AG04450 (cell line): Measurements from ENCODE around the gene MGLL. TPM values are rescaled to one million over a fixed set of nuclear protein-coding genes. Genes with fewer than 3 reads are reported as not detected.

ENCODE experiments used
- CTCF ChIA-PET: fragments of 300-600, 350-600 bp; formaldehyde crosslinking; extraction: SDS; loops from one replicate; lab custom pipeline; 2022; ENCODE audit warnings: antibody characterized with exemption, inconsistent platforms; lab: Charles Lee
- POLR2A ChIA-PET: fragments of 350-600 bp; formaldehyde crosslinking; extraction: SDS; loops from one replicate; lab custom pipeline; 2021; ENCODE audit warnings: antibody characterized with exemption, inconsistent platforms; lab: Yijun Ruan, JAX
- DNase-seq: peaks from one replicate; pipeline ENCODE4 v3.0.0-alpha.2; 2011; ENCODE audit warnings: low read depth, low spot score
- H3K27ac ChIP-seq: one replicate; pipeline ENCODE4 v1.5.1; 2012; ENCODE audit warnings: low read depth, low read length, control low read depth
- H3K27me3 ChIP-seq: one replicate; pipeline ENCODE4 v1.6.0; 2012; ENCODE audit warnings: low read length; ENCODE audit not compliant: control insufficient read depth, insufficient read depth
- H3K4me3 ChIP-seq: 2 replicates; pipeline ENCODE4 v1.5.1; 2011; ENCODE audit warnings: mild to moderate bottlenecking, low read depth, low read length, control low read depth
- H3K9me3 ChIP-seq: 2 replicates; pipeline ENCODE4 v1.5.1; 2012; ENCODE audit warnings: low read length; ENCODE audit not compliant: control insufficient read depth, insufficient read depth
- polyA plus RNA-seq: library from polyadenylated mRNA; depleted of rRNA; stranded (reverse); fragments of >200 nt; gene quantifications from 2 replicates; pipeline ENCODE4 v1.2.3, GENCODE V29; 2011
- TF ChIP-seq, protein P1 (sequence below): IDR thresholded peaks from 2 replicates; pipeline ENCODE4 v1.5.1; 2011; ENCODE audit warnings: low read depth, low read length, control low read depth, inconsistent platforms

The MGLL gene
- polyA plus RNA-seq, 1 experiment: 49.1 TPM

DNA sequence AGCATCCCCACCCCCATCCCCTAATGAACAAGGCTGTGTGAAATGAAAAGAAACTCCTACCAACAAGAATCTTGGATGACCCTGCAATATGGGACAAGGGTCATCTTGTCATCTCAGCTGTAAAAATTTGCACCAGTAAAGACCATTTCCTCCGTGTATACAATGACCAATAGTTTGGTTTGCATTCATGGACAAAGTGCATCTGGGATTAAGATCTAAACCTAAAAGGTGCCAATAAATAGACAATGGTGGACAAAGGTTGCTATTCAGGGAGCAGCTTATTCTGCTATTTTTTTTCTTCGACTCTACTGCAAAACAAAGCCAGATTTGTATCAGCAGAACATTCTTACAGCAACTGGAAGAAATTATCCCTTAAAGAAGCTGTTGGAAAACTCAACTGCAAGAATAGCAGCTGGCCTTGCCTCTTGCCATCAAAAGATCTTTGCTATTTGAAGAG is 8.0 kb downstream of the MGLL start:
- ChIA-PET CTCF (interaction anchor here (0.6 kb wide), 1 partner anchor 52 kb away, joined by 5 read pairs; no protein-coding TSS in a partner anchor), POLR2A (interaction anchor here (0.6 kb wide), 1 partner anchor 118 kb away, joined by 4 read pairs; no protein-coding TSS in a partner anchor)
- H3K27me3 ChIP-seq: no peaks in the 10 kb centered on the region
- H3K4me3 ChIP-seq: no peak overlapping the region
- H3K9me3 ChIP-seq: peaks cover 17% of the 10 kb centered on the region
- H3K27ac ChIP-seq: no peak overlapping the region
- no peak for DNase-seq
- TF ChIP-seq, protein P1, sequence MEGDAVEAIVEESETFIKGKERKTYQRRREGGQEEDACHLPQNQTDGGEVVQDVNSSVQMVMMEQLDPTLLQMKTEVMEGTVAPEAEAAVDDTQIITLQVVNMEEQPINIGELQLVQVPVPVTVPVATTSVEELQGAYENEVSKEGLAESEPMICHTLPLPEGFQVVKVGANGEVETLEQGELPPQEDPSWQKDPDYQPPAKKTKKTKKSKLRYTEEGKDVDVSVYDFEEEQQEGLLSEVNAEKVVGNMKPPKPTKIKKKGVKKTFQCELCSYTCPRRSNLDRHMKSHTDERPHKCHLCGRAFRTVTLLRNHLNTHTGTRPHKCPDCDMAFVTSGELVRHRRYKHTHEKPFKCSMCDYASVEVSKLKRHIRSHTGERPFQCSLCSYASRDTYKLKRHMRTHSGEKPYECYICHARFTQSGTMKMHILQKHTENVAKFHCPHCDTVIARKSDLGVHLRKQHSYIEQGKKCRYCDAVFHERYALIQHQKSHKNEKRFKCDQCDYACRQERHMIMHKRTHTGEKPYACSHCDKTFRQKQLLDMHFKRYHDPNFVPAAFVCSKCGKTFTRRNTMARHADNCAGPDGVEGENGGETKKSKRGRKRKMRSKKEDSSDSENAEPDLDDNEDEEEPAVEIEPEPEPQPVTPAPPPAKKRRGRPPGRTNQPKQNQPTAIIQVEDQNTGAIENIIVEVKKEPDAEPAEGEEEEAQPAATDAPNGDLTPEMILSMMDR: no peak

DNA sequence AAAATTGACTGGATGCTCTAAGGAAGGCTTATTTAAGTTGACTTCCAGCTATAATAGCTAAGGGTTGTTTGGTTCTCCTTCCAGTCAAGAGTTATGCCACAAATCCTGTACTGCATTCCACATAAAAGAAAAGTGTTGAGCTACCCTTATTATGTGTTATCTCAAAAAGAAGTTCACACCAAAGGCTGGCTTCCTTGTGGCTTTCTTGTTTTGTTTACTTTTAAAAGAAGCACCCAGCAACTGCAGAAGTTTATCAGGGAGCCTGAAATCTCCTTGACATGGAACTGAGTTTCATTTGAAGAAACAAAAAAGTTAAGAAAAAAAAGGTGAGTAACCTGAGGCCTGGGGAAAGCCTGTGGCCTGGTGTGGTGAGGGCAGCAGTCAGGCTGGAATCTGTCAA is 10.2 kb downstream of the MGLL start:
- DNase-seq: no peak
- ChIA-PET POLR2A (no interaction called here), CTCF (interaction anchor here (0.6 kb wide), 1 partner anchor 116 kb away, joined by 3 read pairs; no protein-coding TSS in a partner anchor)
- no peak overlapping the region for H3K4me3 ChIP-seq
- no peak overlapping the region for H3K27ac ChIP-seq
- TF ChIP-seq, protein P1: no peak
- H3K27me3 ChIP-seq: no peaks in the 10 kb centered on the region
- H3K9me3 ChIP-seq: peaks cover 17% of the 10 kb centered on the region

DNA sequence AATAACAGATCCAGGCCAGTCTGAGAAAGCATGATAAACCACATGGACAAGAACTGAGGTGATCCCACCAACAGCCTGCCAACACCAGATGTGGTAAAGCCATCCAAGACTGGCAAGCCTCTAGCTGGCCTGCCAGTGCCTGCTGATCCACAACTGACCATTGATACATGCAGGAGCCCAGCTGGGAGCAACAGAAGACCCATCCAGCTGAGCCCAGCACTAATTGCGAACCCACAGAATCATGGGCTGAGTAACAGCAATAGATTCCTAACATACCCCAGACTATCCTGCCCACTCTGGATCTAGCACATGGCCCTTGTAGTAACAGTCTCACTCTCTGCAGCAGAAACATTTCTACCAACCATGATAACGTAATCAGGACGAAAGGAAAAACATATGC is 10.6 kb downstream of the MGLL start:
- TF ChIP-seq, protein P1: no peak
- DNase-seq: no peak
- Histone ChIP-seq H3K9me3 (peaks cover 17% of the 10 kb centered on the region), H3K27me3 (no peaks in the 10 kb centered on the region), H3K27ac (no peak overlapping the region), H3K4me3 (no peak overlapping the region)
- ChIA-PET CTCF (interaction anchor here (0.6 kb wide), 1 partner anchor 116 kb away, joined by 3 read pairs; no protein-coding TSS in a partner anchor), POLR2A (interaction anchor here (0.6 kb wide), 1 partner anchor 9 kb away, joined by 4 read pairs; no protein-coding TSS in a partner anchor)

DNA sequence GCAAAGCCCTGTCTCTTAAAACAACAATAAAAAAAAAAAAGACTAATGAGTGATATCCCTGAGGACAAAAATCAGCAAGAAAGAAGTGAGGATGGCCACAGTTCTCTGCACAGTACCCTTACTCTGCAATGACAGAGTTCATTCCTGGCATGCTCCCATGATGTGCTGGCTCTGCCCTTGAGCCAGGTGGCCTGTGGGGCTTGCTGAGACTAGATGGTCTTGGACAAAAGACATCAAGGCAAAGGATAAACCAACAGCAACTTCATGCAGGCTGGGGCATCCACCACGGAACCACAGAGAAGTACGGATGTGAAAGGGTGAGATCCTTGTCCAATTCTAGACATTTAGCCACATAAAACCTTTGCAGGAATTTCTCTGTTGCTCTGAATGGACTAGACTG is 12.7 kb downstream of the MGLL start:
- no peak overlapping the region for H3K4me3 ChIP-seq
- TF ChIP-seq, protein P1: no peak
- ChIA-PET POLR2A (no interaction called here), CTCF (no interaction called here)
- H3K27ac ChIP-seq: no peak overlapping the region
- peaks cover 8% of the 10 kb centered on the region; the same call in 1 of the 2 replicates for H3K9me3 ChIP-seq
- H3K27me3 ChIP-seq: no peaks in the 10 kb centered on the region
- DNase-seq: no peak

DNA sequence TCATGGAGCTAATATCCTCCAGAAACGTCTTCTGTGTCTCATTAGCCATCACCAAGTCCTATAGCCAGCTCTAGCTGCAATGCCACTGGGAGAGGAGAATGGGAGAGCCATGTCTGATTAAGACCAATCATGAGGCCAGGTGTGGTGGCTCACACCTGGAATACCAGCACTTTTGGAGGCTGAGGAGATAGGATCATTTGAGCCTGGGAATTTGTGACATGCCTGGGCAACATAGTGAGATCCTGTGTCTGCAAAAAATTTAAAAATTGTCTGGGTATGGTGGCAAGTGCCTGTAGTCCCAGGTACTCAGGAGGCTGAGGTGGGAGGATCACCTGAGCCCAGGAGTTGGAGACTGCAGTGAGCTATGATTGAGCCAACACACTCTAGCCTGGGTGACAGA is 13.1 kb downstream of the MGLL start:
- peaks cover 8% of the 10 kb centered on the region; the same call in 1 of the 2 replicates for H3K9me3 ChIP-seq
- TF ChIP-seq, protein P1: no peak
- H3K27ac ChIP-seq: no peak overlapping the region
- H3K4me3 ChIP-seq: no peak overlapping the region
- no peaks in the 10 kb centered on the region for H3K27me3 ChIP-seq
- ChIA-PET CTCF (no interaction called here), POLR2A (no interaction called here)
- DNase-seq: no peak
